ENCODE data around the gene RPH3AL.

DNA sequence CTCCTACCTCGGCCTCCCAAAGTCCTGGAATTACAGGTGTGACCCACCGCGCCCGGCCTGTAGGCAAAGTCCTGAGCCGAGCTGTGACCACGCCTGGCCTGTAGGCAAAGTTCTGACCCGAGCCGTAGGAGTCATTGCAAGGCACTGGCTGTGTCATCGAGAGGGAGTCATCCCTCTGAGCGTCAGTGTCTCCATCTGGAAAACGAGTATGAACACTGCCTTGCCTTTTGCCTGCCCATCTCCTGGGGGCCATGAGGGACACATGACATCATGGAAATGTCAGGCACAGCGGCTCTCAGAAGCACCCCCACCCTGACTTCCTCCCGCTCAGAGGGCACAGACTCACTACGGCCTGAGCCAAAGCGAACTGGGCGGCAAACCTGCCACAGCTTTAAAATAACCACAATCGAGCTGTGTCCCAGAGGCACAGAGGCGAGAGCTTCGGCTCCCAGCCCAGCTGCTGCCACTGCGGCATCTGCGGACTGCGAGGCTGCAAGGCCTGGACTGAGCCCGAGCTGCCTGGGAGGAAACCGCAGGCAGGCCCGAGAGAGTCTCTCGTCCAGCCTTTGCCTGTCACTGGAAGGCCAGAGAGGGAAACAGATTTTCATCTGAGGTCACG is 50.8 kb downstream of the RPH3AL start:
- no peak for TF ChIP-seq ZFP30 (CRISPR knock-in tag; IDR thresholded peaks at IDR 0.05)
- no peak for TF ChIP-seq OSR1 (CRISPR knock-in tag; IDR thresholded peaks at IDR 0.05)
